ACHN (cell line): ENCODE measurements around the gene GNAQ.
A peak's percentile ranks its signal among the peaks of the same experiment; 100 is the strongest.
"Not testable (repeated sequence)": the region's sequence is repeated elsewhere in the genome, so short reads cannot be mapped to it uniquely, and the experiment has no call there.

ENCODE experiments used
- DNase-seq: peaks from one replicate; pipeline ENCODE4 v3.0.0-alpha.2; 2015
- in situ Hi-C: cut with HindIII; loops from 2 replicates; pipeline ENCODE4 v1.10.0; 2017; ENCODE audit warnings: low sequenced_read_pairs, low pct_ligation_motif_present, low pct_unique_long_range_greater_than_20kb

GNAQ gene

DNA sequence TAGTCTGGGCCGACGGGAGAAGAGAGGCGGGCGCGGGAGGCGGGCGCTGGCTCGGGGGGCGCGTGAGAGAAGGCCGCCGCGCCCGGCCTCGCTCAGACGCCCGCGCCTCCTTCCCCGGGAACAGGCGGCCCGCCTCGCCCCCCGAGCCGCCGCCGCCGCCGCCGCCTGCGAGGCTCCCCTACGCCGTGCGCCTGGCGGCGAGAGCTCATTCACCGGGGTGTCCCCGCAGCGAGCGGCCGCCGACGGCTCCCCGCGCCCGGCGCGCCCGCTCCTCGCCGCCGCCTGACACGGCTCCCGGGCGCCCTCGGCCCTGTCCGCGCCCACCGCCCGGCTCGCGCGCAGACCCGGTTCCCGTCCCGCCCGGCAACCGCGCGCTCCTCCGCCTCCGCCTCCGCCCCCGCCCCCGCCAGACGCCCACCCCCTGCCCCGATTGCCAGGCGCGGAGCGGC lies at the start of gene GNAQ:
Gene GNAQ (minus strand): TSS at position 368 of the 449 bp plus-strand sequence. CDS start 576 bp downstream, outside the sequence.
- in situ Hi-C loops: no loop called here
- DNase-seq: no peak

DNA sequence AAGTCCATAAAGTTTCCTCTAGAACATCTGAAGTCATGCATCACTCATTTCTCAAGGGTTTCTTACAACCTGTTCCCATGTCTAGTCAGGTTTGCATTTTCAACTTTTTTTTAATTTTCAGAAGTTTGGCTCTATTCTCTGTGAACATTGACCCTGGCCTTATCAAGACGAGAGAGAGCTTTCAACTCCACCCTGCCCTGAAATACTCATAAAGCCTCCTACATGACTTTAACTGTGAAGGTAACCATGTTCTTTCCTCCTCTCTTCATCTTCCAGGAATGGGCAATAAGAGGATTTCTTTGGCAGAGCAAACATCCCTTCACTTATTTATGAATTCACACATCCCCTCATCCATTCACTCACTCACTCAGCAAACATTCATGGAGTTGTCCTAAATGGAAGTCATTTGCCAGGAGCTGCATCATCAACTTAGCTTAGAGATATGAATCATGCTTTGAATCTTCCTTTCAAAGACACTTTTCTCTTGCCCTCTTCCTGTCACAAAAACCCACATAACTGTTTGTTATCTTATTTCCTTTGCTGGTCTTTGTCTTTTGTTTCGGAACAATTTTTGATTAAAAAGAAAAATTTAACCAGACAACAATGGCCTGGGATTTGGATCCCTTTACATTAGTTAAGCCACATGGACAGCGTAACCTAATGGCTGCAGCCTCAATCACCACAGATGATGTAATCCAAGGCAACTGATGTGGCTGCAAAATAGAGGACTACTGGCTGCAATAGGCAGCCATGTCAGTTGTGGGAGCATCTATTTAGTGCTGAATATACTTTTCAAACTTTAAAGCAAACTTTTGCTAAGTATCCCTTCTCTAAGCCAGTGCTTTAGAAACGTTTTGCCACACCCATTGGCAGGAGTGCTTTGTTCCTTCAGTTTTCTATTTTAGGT lies 43.0 kb upstream of the GNAQ start:
- DNase-seq: no peak
- in situ Hi-C loops: no loop called here

DNA sequence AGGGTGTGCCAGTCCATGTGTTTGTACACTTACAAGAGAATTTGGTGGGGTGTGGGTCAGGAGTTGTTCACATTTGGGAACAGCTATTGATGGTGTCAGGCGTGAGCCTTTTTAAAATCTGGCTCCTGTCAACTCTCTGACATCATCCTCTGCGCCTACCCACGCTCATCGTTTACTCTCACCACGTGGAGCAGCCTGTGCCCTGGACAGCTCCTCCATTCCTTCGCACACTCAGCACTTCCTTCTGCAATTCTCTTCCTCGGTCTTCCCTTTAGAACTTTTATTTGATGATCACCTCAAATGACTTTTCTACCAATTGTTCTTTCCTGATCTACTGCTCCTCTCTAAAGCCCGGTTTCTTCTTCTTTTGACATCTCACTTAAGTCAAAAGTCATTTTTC lies 42.1 kb upstream of the GNAQ start:
- DNase-seq: no peak

GRCh38 chr9:78072586-78073199 lies 41.1 kb upstream of the GNAQ start:
- in situ Hi-C loops: no loop called here
- DNase-seq: no peak

More for the DNA sequence above, 42.1 kb upstream of the GNAQ start:
- in situ Hi-C loops: no loop called here

- in situ Hi-C loops: no loop called here
- no peak for DNase-seq
These were observed 38.9 kb upstream of the GNAQ start for GRCh38 chr9:78070521-78070920.

DNA sequence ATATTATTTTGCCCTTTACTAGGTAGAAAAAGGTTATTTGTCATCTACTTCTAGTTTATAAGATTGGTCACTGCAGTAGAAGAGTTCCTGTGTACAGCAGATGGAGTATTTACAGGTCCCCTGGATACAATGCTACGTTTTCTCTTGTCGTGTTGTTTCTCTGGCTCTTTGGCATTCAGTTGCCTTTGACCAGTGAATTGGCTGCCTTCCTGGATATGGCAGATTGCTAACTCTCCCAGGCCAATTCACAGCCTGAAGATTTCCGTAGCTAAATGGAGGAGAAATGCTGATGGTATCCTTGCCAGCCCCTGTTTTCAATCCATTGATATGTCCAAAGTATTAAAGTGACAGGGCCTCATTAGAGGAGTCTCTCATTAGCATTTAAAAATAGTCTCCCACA lies 32.5 kb upstream of the GNAQ start:
- no peak for DNase-seq
- in situ Hi-C loops: no loop called here

DNA sequence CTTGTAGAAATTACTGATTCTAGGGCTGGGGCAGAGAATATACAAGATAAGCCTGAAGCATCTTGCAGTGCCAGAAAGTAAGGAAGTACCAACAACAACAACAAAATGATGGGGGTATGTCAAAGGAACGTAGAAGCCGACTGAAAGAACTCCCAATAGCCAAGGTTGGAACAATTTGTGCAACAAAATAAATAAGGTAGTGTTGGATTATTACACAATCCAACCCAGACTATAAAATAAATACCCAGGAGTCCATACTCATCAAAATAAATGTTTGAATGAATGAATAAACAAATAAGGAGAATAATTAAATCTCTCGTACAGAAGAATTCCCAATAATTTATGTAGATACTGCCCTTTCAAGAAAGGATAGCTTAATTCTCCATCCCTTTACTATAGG lies 31.1 kb upstream of the GNAQ start:
- in situ Hi-C loops: no loop called here
- DNase-seq: no peak

DNA sequence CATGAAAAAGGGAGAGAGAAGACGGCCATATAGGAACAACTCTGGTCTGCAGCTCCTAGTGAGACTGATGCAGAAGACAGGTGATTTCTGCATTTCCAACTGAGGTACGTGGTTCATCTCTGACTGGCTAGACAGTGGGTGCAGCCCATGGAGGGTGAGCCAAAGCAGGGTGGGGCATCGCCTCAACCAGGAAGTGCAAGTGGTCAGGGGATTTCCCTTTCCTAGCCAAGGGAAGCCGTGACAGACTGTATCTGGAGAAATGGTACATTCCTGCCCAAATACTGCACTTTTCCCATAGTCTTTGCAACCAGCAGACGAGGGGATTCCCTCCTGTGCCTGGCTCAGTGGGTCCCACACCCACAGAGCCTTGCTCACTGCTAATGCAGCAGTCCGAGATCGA lies 22.6 kb upstream of the GNAQ start:
- in situ Hi-C loops, DNase-seq: not testable (repeated sequence)

- in situ Hi-C loops: no loop called here
- DNase-seq: no peak
These were observed 22.0 kb upstream of the GNAQ start for GRCh38 chr9:78053627-78054026.

- in situ Hi-C loops: no loop called here
These were observed 18.8 kb upstream of the GNAQ start for GRCh38 chr9:78050421-78050820.

GRCh38 chr9:78049484-78049883 lies 17.9 kb upstream of the GNAQ start:
- in situ Hi-C loops: no loop called here
- no peak for DNase-seq

More at GRCh38 chr9:78050421-78050820, 18.8 kb upstream of the GNAQ start:
- no peak for DNase-seq

- in situ Hi-C loops: no loop called here
- DNase-seq: no peak
These were observed 15.5 kb upstream of the GNAQ start for GRCh38 chr9:78047106-78047505.

DNA sequence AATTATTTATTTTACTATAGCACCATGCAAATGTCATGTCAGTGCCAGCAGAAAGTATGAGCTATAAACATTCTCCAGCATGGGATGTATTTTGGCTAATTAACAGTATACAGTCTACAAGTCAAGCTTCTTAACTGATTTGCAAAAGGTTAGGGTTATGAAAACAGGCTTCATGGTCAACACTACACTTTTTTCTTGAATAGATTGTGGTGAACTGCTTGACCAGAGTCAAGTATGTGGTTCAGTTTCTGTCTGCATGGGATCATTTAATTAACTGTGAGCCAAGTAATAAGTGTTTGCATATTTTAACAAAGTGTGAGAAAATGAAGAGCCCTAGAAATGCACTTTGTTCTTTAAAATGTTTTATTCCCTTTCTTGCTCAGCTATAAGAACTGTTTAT lies 14.5 kb upstream of the GNAQ start:
- in situ Hi-C loops: no loop called here
- DNase-seq: no peak

GRCh38 chr9:78044886-78045285 lies 13.3 kb upstream of the GNAQ start:
- DNase-seq: no peak
- in situ Hi-C loops: no loop called here

- in situ Hi-C loops: no loop called here
- DNase-seq: no peak
These were observed 12.6 kb upstream of the GNAQ start for GRCh38 chr9:78044189-78044588.

DNA sequence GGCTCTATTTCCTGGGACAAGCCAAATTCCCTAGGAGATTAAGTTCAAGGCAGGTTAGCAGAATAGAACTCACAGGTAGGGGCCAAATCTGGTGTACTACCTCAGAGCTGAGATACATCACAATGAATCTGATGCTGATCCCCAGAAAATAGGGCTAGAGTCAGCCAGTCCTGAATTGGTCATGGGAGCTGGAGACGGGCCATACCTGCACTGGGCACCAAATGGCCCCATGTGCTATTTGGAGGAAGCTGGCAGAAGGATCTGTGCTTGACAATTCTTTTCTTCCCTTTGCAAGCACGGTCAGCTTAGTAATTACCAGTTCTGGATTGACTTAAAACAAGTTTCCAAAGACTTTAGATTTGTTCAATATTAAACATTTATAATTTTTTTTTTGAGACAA lies 10.4 kb upstream of the GNAQ start:
- in situ Hi-C loops: no loop called here
- no peak for DNase-seq

- in situ Hi-C loops: no loop called here
- no peak for DNase-seq
These were observed 9.1 kb upstream of the GNAQ start for GRCh38 chr9:78040726-78041125.

DNA sequence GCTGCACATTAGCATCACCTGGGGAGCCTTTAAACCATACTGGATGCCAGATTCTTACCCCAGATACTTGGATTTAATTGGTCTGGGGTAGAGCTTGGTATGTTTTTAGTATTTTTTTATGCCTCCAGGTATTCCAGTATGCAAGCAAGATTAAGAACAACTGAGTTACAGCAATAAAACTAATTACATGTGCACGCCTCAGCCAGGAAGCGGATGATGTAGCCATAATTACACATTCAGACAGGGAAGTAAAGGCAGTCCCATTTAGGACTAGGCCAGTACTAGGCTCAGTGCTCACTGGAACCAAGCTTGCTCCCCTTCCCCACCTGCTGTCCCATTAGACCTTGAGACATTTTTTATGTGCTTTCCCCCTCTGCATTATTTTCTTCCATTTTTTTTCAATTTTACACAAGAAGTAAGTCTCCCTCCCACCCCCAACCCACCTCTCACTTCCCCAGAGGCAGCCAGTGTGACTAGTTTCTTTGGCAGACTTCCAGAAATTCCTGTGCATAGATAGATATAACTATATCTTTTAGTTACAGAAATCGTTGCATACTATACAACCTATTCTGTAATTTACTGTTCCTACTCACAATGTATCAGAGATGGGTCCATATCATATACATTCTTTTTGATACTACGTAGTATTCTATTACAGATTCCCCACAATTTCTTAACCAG lies 7.1 kb upstream of the GNAQ start:
- in situ Hi-C loops: no loop called here
- peak; percentile 32 for DNase-seq

DNA sequence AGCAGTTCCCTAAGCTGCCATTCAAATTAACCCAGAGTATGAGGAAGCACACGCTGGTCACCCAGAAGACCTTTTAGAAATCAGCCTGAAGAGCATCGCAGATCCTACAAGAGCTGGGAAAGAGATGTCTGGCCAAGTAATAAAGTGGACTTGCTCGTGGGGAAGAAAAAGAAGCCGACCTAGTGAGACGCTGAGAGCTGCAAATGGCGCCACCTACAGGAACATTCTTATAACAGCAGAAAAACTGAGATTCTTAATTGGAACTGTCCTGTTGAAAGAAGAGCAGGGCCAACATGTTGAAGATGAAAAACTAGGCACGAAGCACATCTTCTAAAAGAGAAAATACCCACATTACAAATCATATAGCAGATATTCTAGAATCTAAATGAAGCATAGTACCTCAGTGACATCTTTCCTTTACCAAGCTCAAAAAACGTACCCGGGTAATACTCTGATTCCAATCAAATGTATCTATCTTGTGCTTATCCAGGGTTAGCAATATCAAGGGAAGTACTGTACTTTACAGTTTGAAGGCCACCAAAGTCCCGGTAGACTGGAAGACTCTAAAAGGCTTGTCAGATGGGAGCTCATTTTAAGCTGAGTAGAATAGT lies 3.9 kb upstream of the GNAQ start:
- peak; percentile 59 for DNase-seq
- in situ Hi-C loops: no loop called here
